Vagina (tissue), 2 donors: ENCODE measurements around the gene CYP26C1. TPM values are rescaled to one million over a fixed set of nuclear protein-coding genes. Genes with fewer than 3 reads are reported as not detected.

Experiments
- DNase-seq, 2 donors: peaks; one replicate each; pipeline ENCODE4 v3.0.0-alpha.2; 2017; ENCODE audit errors: extremely low spot score in 2 of 2
- H3K27ac ChIP-seq: fragments of 200-600 bp; sonication (generic); one replicate; pipeline ENCODE4 v1.5.1; 2019
- H3K27me3 ChIP-seq: fragments of 200-600 bp; sonication (generic); one replicate; pipeline ENCODE4 v1.5.1; 2019
- H3K36me3 ChIP-seq, 2 donors: fragments of 200-600 bp; sonication (generic); one replicate each; pipeline ENCODE4 v1.5.1; 2017 to 2019
- H3K4me1 ChIP-seq: fragments of 200-600 bp; sonication (generic); one replicate; pipeline ENCODE4 v1.5.1; 2019
- H3K4me3 ChIP-seq, 2 donors: fragments of 200-600 bp; sonication (generic); 1 replicate in 1 of 2; 2 replicates in 1 of 2; pipeline ENCODE4 v1.5.1; 2016 to 2019
- H3K9me3 ChIP-seq: fragments of 200-600 bp; sonication (generic); one replicate; pipeline ENCODE4 v1.5.1; 2019
- CTCF ChIP-seq, 3 experiments: fragments of 450-650 bp in 2 of 3; fragments of 200-600 bp in 1 of 3; sonication (generic) in 1 of 3; IDR thresholded peaks; one replicate each; pipeline ENCODE4 v1.5.1; 2017 to 2019; ENCODE audit warnings: antibody characterized with exemption in 3 of 3, mild to moderate bottlenecking in 2 of 3, moderate library complexity in 2 of 3
- POLR2A ChIP-seq, 2 donors: fragments of 450-650 bp; IDR thresholded peaks; one replicate each; pipeline ENCODE4 v1.6.1; 2017; ENCODE audit warnings: antibody characterized with exemption in 2 of 2, mild to moderate bottlenecking in 2 of 2, moderate library complexity in 2 of 2
- POLR2AphosphoS5 ChIP-seq, 2 donors: sonication (generic); formaldehyde crosslinking; IDR thresholded peaks; one replicate each; pipeline ENCODE4 v1.9.0; 2017; ENCODE audit warnings: antibody characterized with exemption in 2 of 2, mild to moderate bottlenecking in 2 of 2, low read depth in 1 of 2; ENCODE audit not compliant: insufficient read depth in 1 of 2
- intact Hi-C: fragments of 100-400 bp; cut with DNase I; formaldehyde crosslinking; loops from one replicate; pipeline ENCODE4 v1.15.1; 2023
- total RNA-seq: library from RNA; depleted of rRNA; stranded (reverse); fragments of >200 nt; gene quantifications from one replicate; pipeline ENCODE4 v1.2.3, GENCODE V29; 2016

CYP26C1 gene
- total RNA-seq, 1 donor from 2014 or later = not detected

GRCh38 chr10:93064874-93065660 lies 4.5 kb downstream of the CYP26C1 start:
- intact Hi-C loops = no loop called here
- no peaks in the 10 kb centered on the region for H3K36me3 ChIP-seq
- H3K4me3 ChIP-seq = no peak overlapping the region
- DNase-seq = no peak
- peaks cover 5% of the 10 kb centered on the region for H3K27me3 ChIP-seq
- no peaks in the 10 kb centered on the region for H3K9me3 ChIP-seq
- H3K4me1 ChIP-seq = peaks cover 47% of the 10 kb centered on the region
- no peak for TF ChIP-seq CTCF (IDR thresholded peaks at IDR 0.05)
- no peak for TF ChIP-seq POLR2AphosphoS5 (IDR thresholded peaks at IDR 0.05; ENCODE audit: insufficient read depth in 1 of 2, low read depth in 1 of 2)
- no peak for TF ChIP-seq POLR2A (IDR thresholded peaks at IDR 0.05)
- no peak overlapping the region for H3K27ac ChIP-seq

- H3K4me1 ChIP-seq = peaks cover 38% of the 10 kb centered on the region
- H3K27me3 ChIP-seq = peaks cover 5% of the 10 kb centered on the region
- H3K36me3 ChIP-seq = no peaks in the 10 kb centered on the region
- no peak overlapping the region for H3K27ac ChIP-seq
- H3K9me3 ChIP-seq = no peaks in the 10 kb centered on the region
- intact Hi-C loops = no loop called here
- no peak for DNase-seq
- TF ChIP-seq POLR2A (IDR thresholded peaks at IDR 0.05) (no peak), CTCF (IDR thresholded peaks at IDR 0.05) (no peak), POLR2AphosphoS5 (IDR thresholded peaks at IDR 0.05; ENCODE audit: insufficient read depth in 1 of 2, low read depth in 1 of 2) (no peak)
- H3K4me3 ChIP-seq = peak overlapping the region in 1 of 2 donors; percentile 16
These were observed 5.3 kb downstream of the CYP26C1 start for GRCh38 chr10:93065675-93066543.

GRCh38 chr10:93066544-93066913 lies 5.9 kb downstream of the CYP26C1 start:
- DNase-seq = peak in 1 of 2 donors; percentile 77
- peaks cover 5% of the 10 kb centered on the region for H3K27me3 ChIP-seq
- no peak overlapping the region for H3K27ac ChIP-seq
- H3K4me3 ChIP-seq = no peak overlapping the region
- TF ChIP-seq POLR2AphosphoS5 (IDR thresholded peaks at IDR 0.05; ENCODE audit: insufficient read depth in 1 of 2, low read depth in 1 of 2) (no peak), POLR2A (IDR thresholded peaks at IDR 0.05) (no peak), CTCF (IDR thresholded peaks at IDR 0.05) (no peak)
- no peaks in the 10 kb centered on the region for H3K36me3 ChIP-seq
- intact Hi-C loops = no loop called here
- H3K9me3 ChIP-seq = no peaks in the 10 kb centered on the region
- H3K4me1 ChIP-seq = peaks cover 32% of the 10 kb centered on the region

- Histone ChIP-seq H3K4me1 (peaks cover 32% of the 10 kb centered on the region), H3K36me3 (no peaks in the 10 kb centered on the region), H3K27me3 (peaks cover 5% of the 10 kb centered on the region), H3K27ac (no peak overlapping the region), H3K4me3 (no peak overlapping the region), H3K9me3 (no peaks in the 10 kb centered on the region)
- peak in 1 of 2 donors; percentile 32 for DNase-seq
- TF ChIP-seq POLR2AphosphoS5 (IDR thresholded peaks at IDR 0.05; ENCODE audit: insufficient read depth in 1 of 2, low read depth in 1 of 2) = no peak
- TF ChIP-seq CTCF (IDR thresholded peaks at IDR 0.05) = no peak
- TF ChIP-seq POLR2A (IDR thresholded peaks at IDR 0.05) = no peak
- intact Hi-C loops = no loop called here
These were observed 7.1 kb downstream of the CYP26C1 start for GRCh38 chr10:93067443-93068365.
